T-helper 2 cell treated with Interferon-gamma antibody and Interleukin-4, amounts not matched to agents 100 ng/mL and 5 ng/mL, for 36 hours (primary cell): Measurements from ENCODE around the gene DNAL4. TPM values are rescaled to one million over a fixed set of nuclear protein-coding genes. Genes with fewer than 3 reads are reported as not detected.

Source experiments
- intact Hi-C: fragments of 100-400 bp; cut with micrococcal nuclease; formaldehyde crosslinking; loops from one replicate; pipeline ENCODE4 v1.15.1; 2023
- total RNA-seq: library from RNA; stranded (reverse); gene quantifications from 2 replicates; pipeline ENCODE4 v1.2.3, GENCODE V29; 2022

The DNAL4 gene
- total RNA-seq, 1 donor from 2014 or later: 6.7 TPM

DNA sequence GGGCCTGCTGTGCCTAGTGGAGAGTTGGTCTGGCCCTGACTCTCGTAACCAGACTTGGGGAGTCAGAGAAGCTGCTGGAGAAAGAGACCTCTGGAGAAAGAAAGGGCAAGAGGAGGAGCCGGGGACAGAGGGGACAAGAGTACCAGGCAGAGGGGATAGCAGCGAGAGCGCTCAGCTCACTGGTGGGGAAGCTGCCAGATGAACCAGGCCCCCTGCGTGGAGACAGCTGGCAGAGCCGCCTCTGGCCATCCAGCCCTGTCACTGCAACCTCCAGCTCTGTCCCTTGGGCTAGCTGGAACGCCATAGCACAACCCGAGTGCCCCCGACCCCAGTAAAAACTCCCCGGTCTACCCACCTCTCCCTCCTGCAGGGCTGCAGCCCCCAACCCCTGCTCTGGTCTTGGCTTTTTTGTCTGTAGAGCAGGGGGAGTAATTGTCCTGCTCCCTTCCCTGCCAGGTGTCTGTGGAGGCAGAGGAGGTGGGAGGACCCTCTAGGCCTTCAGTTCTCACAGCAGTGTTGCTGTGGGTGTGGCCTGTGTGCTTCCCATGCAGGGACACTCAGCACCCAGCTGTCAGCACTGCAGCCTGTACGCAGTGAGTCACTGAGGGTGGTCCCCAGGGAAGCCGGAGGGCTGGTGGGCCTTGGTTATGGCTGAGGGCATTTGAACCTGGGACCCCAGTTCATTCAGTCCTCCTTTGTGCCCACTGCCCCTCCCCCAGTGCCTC lies 33.3 kb downstream of the DNAL4 start:
- intact Hi-C loops: no loop called here

DNA sequence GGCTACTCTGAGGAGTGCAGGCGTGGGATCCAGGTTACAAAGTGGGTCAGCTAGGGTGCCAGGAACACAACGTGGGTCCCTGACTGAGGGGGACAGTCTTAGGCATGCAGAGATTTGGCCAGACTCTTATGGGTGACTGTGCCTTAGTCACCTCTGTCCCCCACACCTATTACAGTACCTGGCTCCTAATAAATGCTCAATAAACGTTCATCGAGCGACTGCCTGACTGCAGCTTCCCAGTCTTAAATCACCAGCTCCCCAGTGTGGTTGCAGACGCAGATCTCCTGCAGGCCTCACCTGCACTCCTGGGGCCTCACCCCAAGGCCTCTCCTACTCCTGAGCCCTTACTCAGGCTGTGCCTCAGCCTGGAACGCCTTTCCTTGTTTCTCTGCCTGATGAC lies 34.9 kb downstream of the DNAL4 start:
- intact Hi-C loops: loop anchor here (5.0 kb wide), 2 partner anchors 33 to 558 kb away; partner anchors contain the start of genes DNAL4 and RPL3

DNA sequence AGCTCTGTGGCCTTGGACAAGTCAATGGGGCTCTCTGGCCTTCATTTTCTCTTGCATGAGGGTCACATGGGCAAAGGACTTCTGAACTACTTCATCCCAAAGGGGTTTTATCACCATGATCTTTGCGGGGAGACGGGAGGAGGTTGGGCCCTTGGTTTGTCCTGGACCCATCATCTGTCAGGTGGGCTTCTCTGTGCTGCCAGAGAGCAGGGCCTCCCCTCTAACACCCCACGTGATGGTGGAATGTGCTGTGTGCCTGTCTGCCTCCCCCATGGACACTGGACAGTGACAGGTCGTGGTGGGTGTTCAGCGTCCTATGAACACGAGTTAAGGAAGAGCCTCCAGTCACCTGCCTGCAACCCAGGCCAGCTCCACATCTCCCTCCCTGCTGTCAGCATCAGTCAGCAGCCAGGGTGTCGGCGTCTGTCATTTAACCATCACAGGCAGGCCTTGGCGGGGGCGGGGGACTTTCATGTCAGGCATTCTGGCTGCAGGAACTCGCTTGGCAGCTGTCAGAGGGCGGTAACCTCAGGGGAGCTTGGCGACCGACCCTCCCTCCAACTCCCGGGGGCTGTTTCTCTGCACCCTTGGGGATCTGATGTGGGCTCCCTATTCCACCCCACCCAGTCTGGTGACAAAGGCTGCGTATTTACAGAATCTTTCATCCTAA lies 35.5 kb downstream of the DNAL4 start:
- intact Hi-C loops: loop anchor here (5.0 kb wide), 2 partner anchors 34 to 559 kb away; partner anchors contain the start of genes DNAL4 and RPL3

DNA sequence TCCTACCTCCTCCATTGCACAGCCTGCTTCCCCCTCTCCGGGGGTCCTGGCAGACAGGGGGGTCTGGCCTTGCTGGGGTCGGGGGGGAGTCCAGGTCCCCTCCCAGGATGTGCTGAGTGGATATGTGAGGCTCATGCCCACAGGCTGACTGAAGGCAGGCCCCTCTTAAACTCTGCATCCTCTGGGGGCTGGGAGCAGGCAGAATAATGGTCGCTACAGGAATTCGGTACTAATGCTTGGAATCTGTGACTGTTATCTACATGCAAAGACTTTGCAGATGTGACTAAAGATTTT lies 36.5 kb downstream of the DNAL4 start:
- intact Hi-C loops: loop anchor here (5.0 kb wide), 2 partner anchors 35 to 560 kb away; partner anchors contain the start of genes DNAL4 and RPL3

DNA sequence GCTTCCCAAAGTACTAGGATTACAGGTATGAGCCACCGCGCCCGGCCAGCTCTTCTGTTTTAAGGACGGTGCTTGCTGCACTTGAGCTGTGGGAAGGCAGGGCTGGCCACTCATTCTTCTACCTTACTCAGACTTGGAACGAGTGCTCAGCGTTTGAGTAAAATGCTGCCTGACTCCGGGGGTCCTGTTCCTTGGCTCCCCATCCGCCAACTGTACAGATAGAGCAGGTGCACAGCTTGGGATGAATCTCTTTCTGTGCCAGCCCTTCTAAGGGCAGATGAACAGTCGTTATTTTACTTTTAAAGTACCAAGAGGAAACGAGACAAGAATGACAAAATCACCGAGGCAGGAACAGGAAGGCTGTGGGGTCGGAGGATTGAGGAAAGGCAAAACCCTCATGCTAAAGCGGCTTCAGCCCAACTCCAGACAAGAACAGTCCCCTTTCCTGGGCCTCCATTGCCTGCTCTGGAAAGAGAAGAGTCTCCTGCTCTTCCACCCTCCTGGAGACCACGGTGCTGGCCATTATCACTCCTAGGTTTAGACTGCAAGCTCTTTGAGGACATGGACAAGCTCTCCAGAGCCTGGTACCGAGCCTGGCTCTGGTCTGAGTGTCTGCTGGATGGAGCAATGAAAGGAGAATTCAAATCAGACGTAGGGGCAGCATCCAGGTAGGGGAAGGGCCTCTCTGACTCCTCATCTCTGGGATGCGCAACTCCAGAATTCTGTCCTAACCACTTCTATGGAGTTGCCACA lies 37.1 kb downstream of the DNAL4 start:
- intact Hi-C loops: loop anchor here (5.0 kb wide), 2 partner anchors 35 to 560 kb away; partner anchors contain the start of genes DNAL4 and RPL3

DNA sequence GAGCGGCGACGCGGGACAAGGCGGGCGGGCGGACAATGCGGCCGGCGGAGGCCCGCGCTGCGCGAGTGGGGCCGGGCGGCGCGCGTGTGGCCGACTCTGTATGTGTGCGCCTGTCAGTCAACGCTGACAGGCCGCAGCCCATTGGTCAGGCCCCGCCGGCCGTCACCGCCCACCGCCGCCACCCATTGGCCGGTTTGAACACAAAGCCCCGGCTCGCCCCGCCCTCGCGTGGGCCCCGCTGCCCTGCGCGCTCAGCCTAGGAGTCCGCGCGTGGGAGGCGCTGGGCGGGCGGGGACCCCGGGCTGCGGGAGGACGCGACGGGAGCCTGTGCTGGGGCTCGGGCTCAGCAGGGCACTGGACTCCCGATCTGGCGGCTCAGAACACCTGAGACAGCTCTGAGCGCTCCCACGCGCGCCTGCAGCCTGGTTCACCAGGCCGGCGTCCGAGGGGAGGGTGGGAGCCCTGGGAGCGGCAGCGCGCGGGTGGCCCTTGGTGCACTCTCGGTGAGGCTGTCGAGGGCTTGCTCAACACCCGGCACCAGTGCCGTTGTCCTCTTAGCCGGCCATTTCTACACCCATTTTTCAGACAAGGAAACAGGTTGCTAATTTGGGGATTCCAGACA lies 37.9 kb downstream of the DNAL4 start, which contains the start of gene SUN2:
TSS of gene SUN2 (minus strand) at position 88 of the 622 bp plus-strand sequence. CDS start 3,370 bp downstream, outside the sequence.
- intact Hi-C loops: loop anchor here (2.0 to 5.0 kb wide), 4 partner anchors 23 to 561 kb away; partner anchors contain the start of genes DNAL4 and RPL3

DNA sequence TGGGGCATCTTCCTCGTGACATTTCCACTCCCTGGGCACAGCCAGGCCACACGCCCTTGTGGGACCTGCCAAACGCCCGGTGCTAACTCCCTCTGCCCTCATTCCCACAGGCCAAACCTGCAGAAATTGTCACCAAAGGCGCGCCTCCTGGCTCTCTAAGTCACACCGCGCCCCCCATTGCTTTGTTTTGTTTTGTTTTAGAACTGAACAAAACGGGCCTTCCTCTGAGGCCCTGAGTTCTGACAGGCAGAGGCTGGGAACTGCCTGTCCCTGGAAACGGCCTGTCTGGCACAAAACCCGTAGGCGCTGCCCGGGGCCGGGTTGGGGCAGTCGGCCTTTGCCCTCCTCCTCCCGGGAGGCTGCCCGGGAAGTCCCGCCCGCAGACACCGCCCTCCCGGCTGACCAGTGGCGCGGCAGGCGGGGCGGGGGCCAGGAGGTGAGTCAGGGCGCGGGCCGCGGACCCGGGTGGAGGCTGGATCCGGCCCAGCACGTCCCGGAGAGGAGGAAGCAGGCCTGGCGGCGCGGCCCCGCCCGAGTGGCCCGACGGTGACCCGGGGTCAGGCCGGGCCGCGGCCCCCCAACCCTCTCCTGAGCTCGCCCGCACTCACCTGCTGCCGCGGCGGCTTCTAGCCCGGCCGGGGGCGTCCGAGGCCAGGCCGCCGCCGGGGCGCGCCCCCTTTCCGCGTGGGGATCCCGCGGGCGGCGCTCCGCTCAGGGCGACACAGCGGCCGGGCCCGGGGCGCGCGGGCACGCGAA lies 38.6 kb downstream of the DNAL4 start:
- intact Hi-C loops: loop anchor here (2.0 to 5.0 kb wide), 4 partner anchors 23 to 562 kb away; partner anchors contain the start of genes DNAL4 and RPL3

DNA sequence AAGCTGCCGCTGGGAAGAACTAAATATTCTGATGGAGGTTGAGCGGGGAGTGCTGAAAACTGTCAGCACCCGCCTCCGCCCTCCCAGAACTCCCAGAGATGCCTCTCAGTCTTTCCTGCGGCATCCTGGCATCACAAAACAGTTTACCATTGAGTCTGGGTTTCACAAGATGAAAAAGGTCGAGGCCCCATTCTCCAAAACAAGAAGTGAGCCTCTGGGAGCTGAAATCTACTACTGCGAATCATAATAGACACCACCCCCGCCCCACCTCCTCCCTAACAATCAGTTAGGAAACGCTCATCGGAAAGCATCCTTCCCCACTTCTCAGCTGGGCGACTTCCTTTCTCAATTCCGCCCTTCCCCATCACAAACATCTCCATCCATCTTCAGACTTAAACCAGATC lies 39.2 kb downstream of the DNAL4 start:
- intact Hi-C loops: loop anchor here (1.0 to 5.0 kb wide), 6 partner anchors 22 to 768 kb away; partner anchors contain the start of genes ATF4, DNAL4, GTPBP1 and RPL3

DNA sequence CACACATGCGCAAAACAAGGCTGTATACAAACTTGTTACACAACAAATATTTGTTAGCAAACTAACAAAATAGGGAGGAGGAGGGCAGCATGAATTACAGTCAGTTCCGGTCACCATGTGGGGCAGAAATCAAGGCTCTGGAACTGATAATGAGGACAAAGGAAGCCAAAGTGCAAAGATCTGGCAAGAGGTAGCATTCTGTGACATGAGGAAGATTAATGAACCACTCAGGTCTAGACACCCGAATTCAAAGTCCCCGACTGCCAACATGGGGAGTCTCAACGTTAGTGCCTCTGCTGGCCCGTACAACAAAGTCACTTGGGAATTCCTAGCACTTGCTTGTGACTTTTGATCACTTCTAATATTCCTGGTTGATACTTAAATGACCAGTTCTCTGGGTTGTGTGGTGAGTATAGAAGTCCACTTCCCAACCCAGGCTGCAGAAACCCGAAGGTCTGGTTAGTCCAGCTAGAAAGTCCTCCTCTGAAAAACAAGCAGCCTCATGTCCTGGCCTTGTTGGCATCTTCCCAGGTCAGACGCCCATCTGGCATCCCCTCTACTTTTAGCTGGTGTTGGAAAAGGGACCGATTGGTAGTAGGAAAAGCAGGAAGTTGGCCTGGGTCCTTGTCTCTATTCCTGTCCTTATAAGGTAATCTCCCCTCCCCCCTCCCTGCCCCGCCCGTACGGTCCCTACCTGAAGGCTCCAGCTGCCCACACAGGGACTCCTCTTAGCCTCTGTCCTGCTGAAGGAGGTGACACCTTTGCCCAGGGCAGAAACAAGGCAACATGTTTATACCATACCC lies 39.8 kb downstream of the DNAL4 start:
- intact Hi-C loops: loop anchor here (1.0 to 5.0 kb wide), 4 partner anchors 21 to 768 kb away; partner anchors contain the start of genes ATF4 and GTPBP1

DNA sequence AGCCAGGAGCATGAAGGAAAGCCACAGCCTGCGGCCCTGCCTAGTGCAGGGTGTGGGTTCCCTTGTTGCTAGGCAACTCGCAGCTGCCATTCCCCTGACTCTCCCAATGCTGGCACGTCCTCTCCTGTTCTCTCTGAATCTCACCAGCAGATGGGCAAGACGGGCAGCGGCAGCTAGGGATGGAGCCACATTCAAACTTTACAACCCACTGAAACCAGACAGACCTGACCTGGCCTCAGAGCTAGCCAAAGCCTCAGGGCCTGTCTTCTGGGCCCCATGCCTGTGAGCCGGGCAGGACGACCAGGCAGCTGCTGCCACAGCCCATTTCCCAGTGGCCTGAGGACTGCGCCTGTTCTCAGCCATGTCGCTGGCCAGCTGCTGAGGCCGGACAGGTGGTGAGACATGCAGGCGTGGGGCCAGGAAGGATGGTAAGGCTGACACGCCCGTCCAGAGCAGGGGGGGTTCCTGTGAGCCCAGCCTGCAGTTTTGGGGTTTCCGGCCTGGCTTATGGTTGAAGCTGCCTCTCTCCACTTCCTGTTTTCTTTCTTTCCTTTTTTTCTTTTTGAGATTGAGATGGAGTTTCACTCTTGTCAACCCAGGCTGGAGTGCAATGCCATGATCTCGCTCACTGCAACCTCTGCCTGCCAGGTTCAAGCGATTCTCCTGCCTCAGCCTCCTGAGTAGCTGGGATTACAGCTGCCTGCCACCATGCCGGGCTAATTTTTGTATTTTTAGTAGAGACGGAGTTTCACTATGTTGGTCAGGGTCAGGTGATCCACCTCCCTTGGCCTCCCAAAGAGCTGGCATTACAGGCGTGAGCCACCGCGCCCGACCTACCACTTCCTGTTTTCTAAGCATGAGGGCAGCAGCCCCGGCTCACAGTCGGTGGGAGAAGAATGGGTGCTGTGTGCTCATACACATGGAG lies 42.3 kb downstream of the DNAL4 start:
- intact Hi-C loops: loop anchor here (5.0 kb wide), 1 partner anchor 771 kb away; the partner anchor contains the start of gene ATF4

DNA sequence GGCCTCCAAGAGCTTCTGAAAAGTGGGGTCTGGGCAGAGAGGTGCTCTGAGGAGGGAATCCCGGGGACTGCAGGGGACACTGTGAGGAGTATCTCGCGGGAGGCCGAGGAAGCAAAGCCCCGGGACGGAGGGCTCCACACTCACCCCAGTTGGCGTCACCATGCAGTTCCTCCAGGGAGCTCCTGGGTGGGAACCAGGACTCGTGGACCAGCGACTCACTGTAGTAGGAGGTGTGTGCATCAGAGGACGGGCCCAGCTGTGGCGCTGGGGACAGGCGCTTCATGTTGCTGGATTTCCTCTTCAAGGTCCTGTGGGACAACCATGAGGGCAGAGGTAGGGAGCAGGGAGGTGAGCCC lies 42.9 kb downstream of the DNAL4 start:
- intact Hi-C loops: loop anchor here (5.0 kb wide), 1 partner anchor 771 kb away; the partner anchor contains the start of gene ATF4

DNA sequence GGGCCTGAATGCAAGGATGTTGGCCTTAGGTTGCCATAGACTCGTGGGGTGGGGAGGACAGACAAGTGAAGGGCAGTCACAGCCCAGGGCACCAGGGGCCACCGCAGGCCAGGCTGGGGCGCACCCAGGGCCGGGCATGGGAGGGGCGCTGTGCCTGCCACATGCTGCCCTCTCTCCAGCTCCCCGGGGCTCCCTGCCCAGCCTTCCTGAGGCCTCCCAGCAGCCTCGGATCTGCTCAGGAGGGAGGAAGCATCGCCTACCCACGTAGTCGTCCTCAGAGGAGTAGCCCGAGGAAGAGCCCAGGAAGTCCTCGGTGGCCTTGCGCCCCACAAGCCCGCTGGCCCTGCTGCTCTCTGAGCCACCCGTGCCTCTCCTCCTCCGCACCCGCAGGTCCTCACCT lies 43.3 kb downstream of the DNAL4 start:
- intact Hi-C loops: loop anchor here (5.0 kb wide), 1 partner anchor 772 kb away; the partner anchor contains the start of gene ATF4

DNA sequence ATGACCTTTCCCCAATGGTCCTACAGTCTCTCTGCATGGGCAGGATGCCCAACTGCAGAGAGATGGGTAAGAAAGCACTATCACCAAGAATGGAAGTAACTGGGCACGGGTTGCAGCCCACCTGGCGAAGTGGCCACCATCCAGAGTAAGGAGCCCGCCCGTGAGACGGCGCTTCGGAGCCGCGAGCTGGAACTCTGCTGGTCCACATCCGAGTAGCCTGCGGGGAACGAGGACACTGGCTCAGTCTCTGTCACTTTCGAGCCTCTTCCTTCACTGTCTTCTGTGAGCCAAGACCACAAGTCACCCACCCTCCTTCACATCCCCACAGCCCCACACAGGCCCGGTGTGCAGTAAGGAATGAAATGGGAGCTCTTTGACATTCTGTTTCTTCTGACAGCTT lies 43.8 kb downstream of the DNAL4 start:
- intact Hi-C loops: loop anchor here (5.0 kb wide), 1 partner anchor 772 kb away; the partner anchor contains the start of gene ATF4

DNA sequence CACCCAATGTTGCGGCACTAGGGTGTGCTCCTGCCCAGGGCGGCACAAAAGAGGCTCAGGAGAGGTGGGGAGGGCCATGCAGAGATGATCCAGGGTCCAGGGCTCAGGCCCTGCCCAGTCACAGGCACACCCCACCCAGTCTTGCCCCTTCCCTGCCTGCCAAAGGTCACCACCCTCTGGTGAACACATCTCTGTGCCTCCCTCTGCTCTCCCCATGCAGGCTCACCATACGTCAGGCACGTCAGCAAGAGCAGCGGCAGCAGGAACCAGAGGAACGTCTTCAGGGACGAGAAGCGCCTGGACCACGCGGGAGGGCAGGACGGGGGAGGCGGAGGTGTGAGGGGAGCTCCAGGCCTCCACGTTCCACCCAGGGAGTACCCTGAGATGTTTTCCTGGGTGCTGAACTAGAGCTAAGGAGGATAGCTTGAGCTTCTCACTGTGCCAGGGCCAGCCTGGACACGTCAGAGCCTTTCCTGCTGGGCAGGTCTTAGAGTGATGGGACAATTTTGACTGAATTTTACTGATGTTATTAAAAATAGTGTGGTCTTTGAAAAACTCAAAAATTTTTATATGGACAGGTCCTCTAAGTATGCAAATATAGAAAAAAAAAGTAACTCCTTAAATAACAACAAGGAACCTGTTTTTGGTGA lies 45.3 kb downstream of the DNAL4 start:
- intact Hi-C loops: no loop called here

DNA sequence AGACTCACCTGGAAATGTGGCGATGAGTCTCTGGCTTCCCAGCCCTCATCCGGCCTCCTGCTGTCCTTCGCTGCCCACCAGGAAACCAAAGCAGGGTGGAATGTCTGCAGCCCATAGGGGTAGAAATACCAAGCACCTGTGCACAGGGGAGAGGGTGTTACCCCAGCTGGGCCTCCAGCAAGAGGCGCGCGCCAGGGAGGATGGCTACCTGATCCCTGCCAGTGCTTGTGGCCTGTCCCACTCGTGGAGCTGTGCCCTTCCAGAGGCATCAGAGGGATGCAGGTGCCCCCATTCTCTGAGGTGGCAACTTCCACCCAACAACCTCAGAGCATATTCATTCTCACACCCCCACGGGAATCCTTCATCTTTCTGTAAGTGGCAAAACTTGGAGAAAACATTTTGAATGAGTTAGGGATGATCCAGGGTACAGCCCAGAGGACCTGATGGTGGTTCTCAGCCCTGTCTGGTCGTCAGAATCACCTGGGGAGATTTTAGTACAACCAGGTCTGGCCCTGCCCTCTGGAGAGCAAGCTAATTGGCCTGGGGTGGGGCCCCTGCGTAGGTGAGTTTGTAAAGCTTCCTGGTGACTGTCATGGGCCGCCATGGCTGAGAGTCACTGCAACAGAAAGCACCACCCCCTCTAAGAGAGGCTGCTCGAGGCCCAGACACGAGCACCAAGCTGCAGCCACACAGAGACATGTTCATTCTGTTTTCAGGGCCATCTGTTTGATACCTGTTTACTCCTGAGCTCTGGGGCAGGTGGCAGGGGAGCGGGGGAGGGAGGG lies 48.1 kb downstream of the DNAL4 start:
- intact Hi-C loops: no loop called here

DNA sequence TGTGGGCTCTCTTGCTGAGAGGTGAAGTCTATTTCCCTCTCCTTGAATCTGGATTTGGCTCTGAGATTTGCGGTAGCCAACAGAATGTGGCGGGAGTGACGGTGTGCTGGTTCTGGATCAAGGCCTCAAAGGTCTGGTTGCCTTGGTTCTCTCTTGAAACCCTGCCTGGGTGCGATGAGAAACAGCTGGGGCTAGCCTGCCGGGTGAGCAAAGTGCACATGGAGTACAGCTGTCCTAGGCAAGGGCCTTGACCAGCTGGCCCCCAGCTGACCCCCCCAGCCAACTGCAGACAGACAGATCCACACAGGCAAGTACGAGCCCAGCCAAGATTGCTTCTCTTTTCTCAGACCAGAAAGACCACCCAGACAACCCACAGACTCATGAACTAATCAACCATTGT lies 49.0 kb downstream of the DNAL4 start:
- intact Hi-C loops: no loop called here
